Thymus (tissue), 11 donors: ENCODE data around the gene TGFBR3. TPM values are rescaled to one million over a fixed set of nuclear protein-coding genes. Genes with fewer than 3 reads are reported as not detected.

ENCODE experiments used
- DNase-seq, 9 donors: peaks; one replicate each; pipeline ENCODE4 v3.0.0-alpha.2; 2013; ENCODE audit warnings: low spot score in 9 of 9, low read depth in 6 of 9, missing footprints in 1 of 9
- H3K27ac ChIP-seq, 2 donors: one replicate each; pipeline ENCODE4 v1.5.1; 2013; ENCODE audit warnings: control low read depth in 1 of 2, low read depth in 1 of 2, low read length in 1 of 2, mild to moderate bottlenecking in 1 of 2, moderate library complexity in 1 of 2
- H3K27me3 ChIP-seq, 2 donors: one replicate each; pipeline ENCODE4 v1.5.1; 2013; ENCODE audit warnings: low read length in 1 of 2; ENCODE audit not compliant: control insufficient read depth in 2 of 2, insufficient read depth in 1 of 2
- H3K36me3 ChIP-seq, 2 donors: one replicate each; pipeline ENCODE4 v1.5.1; 2013; ENCODE audit warnings: low read length in 1 of 2, mild to moderate bottlenecking in 1 of 2, moderate library complexity in 1 of 2; ENCODE audit not compliant: control insufficient read depth in 2 of 2, insufficient read depth in 2 of 2
- H3K4me1 ChIP-seq, 2 donors: one replicate each; pipeline ENCODE4 v1.5.1; 2013; ENCODE audit warnings: low read length in 2 of 2; ENCODE audit not compliant: control insufficient read depth in 2 of 2, insufficient read depth in 2 of 2
- H3K4me3 ChIP-seq, 2 donors: one replicate each; pipeline ENCODE4 v1.5.1; 2013; ENCODE audit warnings: low read length in 2 of 2, control low read depth in 1 of 2, mild to moderate bottlenecking in 1 of 2
- H3K9me3 ChIP-seq, 2 donors: one replicate each; pipeline ENCODE4 v1.5.1; 2013; ENCODE audit warnings: low read length in 1 of 2, mild to moderate bottlenecking in 1 of 2; ENCODE audit not compliant: control insufficient read depth in 2 of 2, insufficient read depth in 1 of 2
- WGBS: extraction: QIAGEN DNeasy Blood & Tissue Kit; methylation state at CpG from one replicate; pipeline ENCODE4 v1.1.7; 2013; 5-methylcytosine and 5-hydroxymethylcytosine counted together
- polyA plus RNA-seq: library from polyadenylated mRNA; stranded (reverse); fragments of 200-250 nt; gene quantifications from one replicate; pipeline ENCODE4 v1.2.3, GENCODE V29; 2013
- total RNA-seq: library from RNA; stranded (reverse); fragments of 120-200 nt; gene quantifications from one replicate; pipeline ENCODE4 v1.2.4, GENCODE V29; 2013
- donor health status: healthy.

The TGFBR3 gene
- total and polyA plus RNA-seq, 2 donors: 5.4 to 10.1 TPM

DNA sequence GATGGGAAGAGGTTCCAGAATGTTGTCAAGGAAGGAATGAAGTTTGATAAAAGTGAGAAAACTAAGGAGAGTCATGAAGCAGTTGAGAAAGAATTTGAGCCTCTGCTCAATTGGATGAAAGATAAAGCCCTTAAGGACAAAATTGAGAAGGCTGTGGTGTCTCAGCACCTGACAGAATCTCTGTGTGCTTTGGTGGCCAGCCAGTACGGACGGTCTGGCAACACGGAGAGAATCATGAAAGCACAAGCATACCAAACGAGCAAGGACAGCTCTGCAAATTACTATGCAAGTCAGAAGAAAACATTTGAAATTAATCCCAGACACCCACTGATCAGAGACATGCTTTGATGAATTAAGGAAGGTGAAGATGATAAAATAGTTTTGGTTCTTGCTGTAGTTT, 242.5 kb downstream of the TGFBR3 start:
- H3K27ac ChIP-seq: no peak overlapping the region
- H3K4me3 ChIP-seq: no peak overlapping the region
- peaks cover 0 to 2% of the 10 kb centered on the region in 2 donors for H3K27me3 ChIP-seq
- peaks cover 0 to 6% of the 10 kb centered on the region in 2 donors for H3K4me1 ChIP-seq
- H3K36me3 ChIP-seq: no peaks in the 10 kb centered on the region
- no peaks in the 10 kb centered on the region for H3K9me3 ChIP-seq
- DNase-seq: no peak
- WGBS: 94% methylated on average over 4 of the region's 4 CpGs

DNA sequence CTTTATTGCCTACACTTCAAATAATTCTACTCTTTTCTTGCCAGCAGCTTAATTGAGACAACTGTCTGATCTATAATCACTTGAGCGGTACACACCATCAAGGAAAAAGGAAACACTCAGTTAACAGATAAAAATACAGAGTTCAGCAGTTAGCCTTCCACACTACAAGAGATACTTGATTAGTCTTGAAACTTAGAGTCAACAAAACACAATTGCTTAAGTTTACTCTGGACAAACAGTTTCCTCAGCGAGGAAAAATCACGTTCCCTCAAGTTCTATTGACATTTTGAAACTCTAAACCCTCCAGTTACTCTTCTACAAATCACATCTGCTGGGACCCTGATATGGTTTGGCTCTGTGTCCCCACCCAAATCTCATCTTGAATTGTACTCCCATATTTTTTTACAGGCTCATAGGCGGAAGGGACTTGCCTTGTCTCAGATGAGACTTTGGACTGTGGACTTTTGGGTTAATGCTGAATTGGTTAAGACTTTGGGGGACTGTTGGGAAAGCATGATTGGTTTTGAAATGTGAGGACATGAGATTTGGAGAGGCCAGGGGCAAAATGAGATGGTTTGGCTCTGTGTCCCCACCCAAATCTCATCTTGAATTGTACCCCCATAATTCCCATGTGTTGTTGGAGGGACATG, 244.9 kb downstream of the TGFBR3 start:
- Histone ChIP-seq H3K4me1 (no peaks in the 10 kb centered on the region), H3K9me3 (no peaks in the 10 kb centered on the region), H3K4me3 (no peak overlapping the region), H3K36me3 (no peaks in the 10 kb centered on the region), H3K27me3 (peaks cover 0 to 2% of the 10 kb centered on the region in 2 donors), H3K27ac (no peak overlapping the region)
- no peak for DNase-seq
- 98% methylated on average over 4 of the region's 4 CpGs for WGBS

DNA sequence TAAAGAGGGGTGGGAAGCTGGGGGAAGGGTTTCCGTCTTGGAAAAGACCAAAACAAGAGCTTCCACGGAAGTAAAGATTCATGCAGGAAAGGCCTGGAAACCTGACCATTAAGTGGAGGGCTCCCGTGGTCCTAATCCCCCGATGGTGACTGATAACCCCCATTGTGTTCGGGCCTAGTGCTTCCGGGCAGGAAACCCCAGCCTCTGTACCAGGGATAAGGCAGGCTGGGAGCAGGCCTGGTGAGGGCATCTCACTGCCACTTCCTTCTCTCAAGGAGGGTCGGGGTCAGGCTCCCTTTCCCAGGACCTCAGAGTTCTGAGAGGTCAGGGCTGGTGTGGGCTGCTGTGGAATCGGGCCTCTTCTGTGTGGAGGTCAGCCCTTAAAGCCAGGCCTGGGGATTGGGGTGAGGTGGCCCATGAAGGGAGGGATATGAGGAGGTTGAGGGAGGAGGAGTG, 248.4 kb downstream of the TGFBR3 start:
- H3K9me3 ChIP-seq: no peaks in the 10 kb centered on the region
- H3K27ac ChIP-seq: no peak overlapping the region
- no peaks in the 10 kb centered on the region for H3K36me3 ChIP-seq
- no peak overlapping the region for H3K4me3 ChIP-seq
- H3K4me1 ChIP-seq: no peaks in the 10 kb centered on the region
- 89% methylated on average over 8 of the region's 8 CpGs for WGBS
- no peak for DNase-seq
- H3K27me3 ChIP-seq: no peaks in the 10 kb centered on the region

DNA sequence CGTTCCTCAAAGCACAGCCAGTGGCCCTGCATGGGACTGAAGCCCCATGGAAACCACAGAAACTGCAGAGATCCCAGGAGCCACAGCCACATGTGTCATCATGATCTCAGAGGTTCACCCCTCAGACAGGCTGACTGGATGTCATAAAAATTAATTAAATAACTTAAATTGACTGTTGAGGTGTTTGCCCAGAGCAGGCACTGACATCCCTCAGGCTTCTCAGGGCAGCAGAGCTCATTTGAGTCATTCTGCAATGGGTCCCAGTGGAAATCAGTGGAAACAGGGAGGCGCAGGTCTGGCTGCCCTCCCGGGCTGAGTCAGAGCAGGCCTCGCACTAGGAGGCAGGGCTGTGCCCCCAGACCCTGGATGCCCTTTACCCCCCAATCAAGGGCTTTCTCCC, 250.2 kb downstream of the TGFBR3 start:
- no peak for DNase-seq
- H3K27ac ChIP-seq: no peak overlapping the region

DNA sequence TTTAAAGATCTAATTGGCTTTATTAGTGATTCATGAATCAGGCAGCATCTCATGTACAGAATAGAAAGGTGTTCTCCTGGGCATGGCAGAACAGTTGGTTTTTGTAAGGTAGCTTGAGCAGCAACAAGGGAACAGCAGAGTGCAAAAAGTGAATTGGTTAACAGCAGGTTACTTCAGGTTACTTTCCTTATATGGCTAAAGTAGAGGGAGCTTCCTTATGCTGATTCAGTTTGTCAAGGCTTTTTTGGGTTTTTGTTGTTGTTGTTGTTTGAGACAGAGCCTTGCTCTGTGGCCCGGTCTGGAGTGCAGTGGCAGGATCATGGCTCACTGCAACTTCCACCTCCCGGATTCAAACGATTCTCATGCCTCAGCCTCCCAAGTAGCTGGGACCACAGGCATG, 252.5 kb downstream of the TGFBR3 start:
- H3K36me3 ChIP-seq: no peaks in the 10 kb centered on the region
- 96% methylated on average over 3 of the region's 3 CpGs for WGBS
- H3K9me3 ChIP-seq: no peaks in the 10 kb centered on the region

More for the DNA sequence above, 250.2 kb downstream of the TGFBR3 start:
- WGBS: 96% methylated on average over 4 of the region's 4 CpGs
- Histone ChIP-seq H3K4me3 (no peak overlapping the region), H3K9me3 (no peaks in the 10 kb centered on the region), H3K4me1 (no peaks in the 10 kb centered on the region), H3K36me3 (no peaks in the 10 kb centered on the region), H3K27me3 (no peaks in the 10 kb centered on the region)

DNA sequence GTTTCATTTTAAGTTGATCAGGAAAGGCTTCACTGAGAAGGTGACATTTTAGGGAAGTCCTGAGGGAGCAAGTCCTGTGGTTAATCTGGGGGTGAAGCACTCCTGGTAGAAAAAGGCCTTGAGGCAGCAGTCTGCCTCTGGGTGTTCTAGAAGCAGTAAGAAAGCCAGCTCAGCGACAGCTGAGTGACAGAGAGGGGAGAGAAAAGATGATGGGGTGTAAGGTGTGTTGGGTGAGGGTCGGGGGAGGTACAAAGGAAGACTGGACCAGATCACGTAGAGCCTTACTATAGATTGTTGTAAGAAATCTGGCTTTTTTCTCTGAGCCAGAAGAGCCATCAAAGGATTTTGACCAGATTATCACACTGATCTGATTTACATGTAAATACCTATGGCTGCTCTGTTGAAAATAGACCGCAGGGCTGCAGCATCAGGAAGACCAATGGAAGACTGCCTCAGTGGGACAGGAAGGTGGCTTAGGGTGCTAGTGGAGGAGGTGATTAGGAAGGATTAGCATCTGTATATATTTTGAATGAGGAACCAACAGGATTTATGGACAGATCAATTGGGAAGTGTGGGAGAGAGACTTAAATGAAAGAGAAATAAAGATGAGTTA, 254.1 kb downstream of the TGFBR3 start:
- Histone ChIP-seq H3K9me3 (no peaks in the 10 kb centered on the region), H3K4me3 (no peak overlapping the region), H3K4me1 (no peaks in the 10 kb centered on the region), H3K36me3 (no peaks in the 10 kb centered on the region), H3K27me3 (no peaks in the 10 kb centered on the region), H3K27ac (no peak overlapping the region)
- DNase-seq: no peak
- WGBS: 89% methylated on average over 4 of the region's 4 CpGs

More for the DNA sequence above, 252.5 kb downstream of the TGFBR3 start:
- no peak overlapping the region for H3K27ac ChIP-seq
- H3K27me3 ChIP-seq: no peaks in the 10 kb centered on the region
- H3K4me1 ChIP-seq: no peaks in the 10 kb centered on the region
- no peak overlapping the region for H3K4me3 ChIP-seq
- DNase-seq: no peak

DNA sequence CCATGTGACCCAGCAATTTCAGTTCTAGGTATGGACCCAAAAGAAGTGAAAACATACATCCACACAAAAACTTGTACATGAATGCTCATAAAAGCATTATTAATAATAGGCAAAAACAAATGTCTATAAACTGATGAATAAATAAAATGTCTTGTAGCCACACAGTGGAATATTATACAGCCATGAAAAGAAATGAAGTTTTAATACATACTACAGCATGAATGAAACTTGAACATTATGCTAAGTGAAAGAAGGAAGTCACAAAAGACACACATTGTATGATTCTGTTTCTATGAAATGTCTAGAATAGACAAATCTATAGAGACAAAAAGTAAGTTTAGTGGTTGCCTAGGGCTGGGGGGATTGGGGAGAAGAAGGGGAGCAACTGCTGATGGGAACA, 255.1 kb downstream of the TGFBR3 start:
- Histone ChIP-seq H3K27ac (no peak overlapping the region), H3K9me3 (no peaks in the 10 kb centered on the region), H3K4me3 (no peak overlapping the region), H3K27me3 (no peaks in the 10 kb centered on the region), H3K36me3 (no peaks in the 10 kb centered on the region), H3K4me1 (no peaks in the 10 kb centered on the region)
- no peak for DNase-seq

Other genes with a start within 250 kb of the TGFBR3 start
- under 0.01 TPM for gene BRDT, start 63.2 kb upstream of the TGFBR3 start, total RNA-seq
- 0.18 TPM for gene BRDT, start 63.2 kb upstream of the TGFBR3 start, polyA plus RNA-seq
- gene EPHX4, start 143.8 kb upstream of the TGFBR3 start, total RNA-seq: 0.42 TPM
- 0.14 TPM for gene EPHX4, start 143.8 kb upstream of the TGFBR3 start, polyA plus RNA-seq
- 0.28 TPM for gene SETSIP, start 189.3 kb upstream of the TGFBR3 start, total RNA-seq
- 0.02 TPM for gene SETSIP, start 189.3 kb upstream of the TGFBR3 start, polyA plus RNA-seq
- gene BTBD8, start 194.2 kb upstream of the TGFBR3 start, total RNA-seq: 2.9 TPM
- 3.3 TPM for gene BTBD8, start 194.2 kb upstream of the TGFBR3 start, polyA plus RNA-seq